Subcutaneous adipose tissue (tissue), 4 donors: ENCODE results near the gene THSD4. TPM values are rescaled to one million over a fixed set of nuclear protein-coding genes. Genes with fewer than 3 reads are reported as not detected.

Experiments
- CTCF ChIP-seq: fragments of 450-650 bp; IDR thresholded peaks from one replicate; pipeline ENCODE4 v1.5.1; 2016; ENCODE audit warnings: low read depth, mild to moderate bottlenecking, control low read depth, antibody characterized with exemption, moderate library complexity
- total RNA-seq, 4 donors: library from RNA; depleted of rRNA; stranded (reverse); fragments of >200 nt; gene quantifications; one replicate each; pipeline ENCODE4 v1.1.0, GENCODE V29; 2016

Gene THSD4
- total RNA-seq, 4 donors from 2014 or later, result 0.17 to 0.94 (median 0.63) TPM

GRCh38 chr15:71706461-71707229 lies 591.4 kb downstream of the THSD4 start:
- no peak for TF ChIP-seq CTCF

- TF ChIP-seq CTCF, result no peak
These were observed 592.2 kb downstream of the THSD4 start for GRCh38 chr15:71707230-71708050.

GRCh38 chr15:71708051-71708429 lies 592.8 kb downstream of the THSD4 start:
- TF ChIP-seq CTCF, result no peak

GRCh38 chr15:71708741-71709140 lies 593.5 kb downstream of the THSD4 start:
- TF ChIP-seq CTCF, result no peak

- no peak for TF ChIP-seq CTCF
These were observed 594.6 kb downstream of the THSD4 start for GRCh38 chr15:71709808-71710418.

GRCh38 chr15:71712182-71712581 lies 596.9 kb downstream of the THSD4 start:
- no peak for TF ChIP-seq CTCF
